DOHH2 (cell line): ENCODE results near the gene HLF.

Source experiments
- EZH2phosphoT487 ChIP-seq: fragments of 200-600 bp; sonication (generic); IDR thresholded peaks from 2 replicates; pipeline ENCODE4 v1.6.1; 2017; ENCODE audit warnings: borderline replicate concordance, mild to moderate bottlenecking, antibody characterized with exemption, low read length, moderate library complexity, mixed read lengths
- TF ChIP-seq, protein P1 (sequence below): fragments of 200-600 bp; sonication (generic); IDR thresholded peaks from one replicate; pipeline ENCODE4 v1.5.1; 2014; ENCODE audit warnings: antibody characterized with exemption, mild to moderate bottlenecking, low read depth, low read length; ENCODE audit not compliant: poor library complexity, severe bottlenecking

DNA sequence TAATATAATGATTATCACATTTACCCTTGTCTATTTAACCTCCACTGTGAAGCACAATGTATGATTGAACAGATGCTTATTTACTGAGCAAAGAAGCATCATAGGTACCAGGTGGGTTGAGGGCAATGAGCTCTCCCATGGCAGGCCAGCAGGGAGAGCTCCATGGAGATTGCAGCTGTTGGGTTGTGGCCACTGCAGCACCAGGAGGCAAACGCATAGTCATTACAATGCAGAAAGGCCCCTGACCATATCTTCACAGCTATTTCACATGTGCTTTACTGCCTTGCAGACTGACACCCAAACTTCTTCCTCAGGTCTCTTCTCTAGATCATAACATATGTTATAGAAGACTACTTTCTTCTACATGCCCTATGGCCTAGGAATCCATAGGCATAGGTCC is 81.9 kb downstream of the HLF start:
- TF ChIP-seq, protein P1, sequence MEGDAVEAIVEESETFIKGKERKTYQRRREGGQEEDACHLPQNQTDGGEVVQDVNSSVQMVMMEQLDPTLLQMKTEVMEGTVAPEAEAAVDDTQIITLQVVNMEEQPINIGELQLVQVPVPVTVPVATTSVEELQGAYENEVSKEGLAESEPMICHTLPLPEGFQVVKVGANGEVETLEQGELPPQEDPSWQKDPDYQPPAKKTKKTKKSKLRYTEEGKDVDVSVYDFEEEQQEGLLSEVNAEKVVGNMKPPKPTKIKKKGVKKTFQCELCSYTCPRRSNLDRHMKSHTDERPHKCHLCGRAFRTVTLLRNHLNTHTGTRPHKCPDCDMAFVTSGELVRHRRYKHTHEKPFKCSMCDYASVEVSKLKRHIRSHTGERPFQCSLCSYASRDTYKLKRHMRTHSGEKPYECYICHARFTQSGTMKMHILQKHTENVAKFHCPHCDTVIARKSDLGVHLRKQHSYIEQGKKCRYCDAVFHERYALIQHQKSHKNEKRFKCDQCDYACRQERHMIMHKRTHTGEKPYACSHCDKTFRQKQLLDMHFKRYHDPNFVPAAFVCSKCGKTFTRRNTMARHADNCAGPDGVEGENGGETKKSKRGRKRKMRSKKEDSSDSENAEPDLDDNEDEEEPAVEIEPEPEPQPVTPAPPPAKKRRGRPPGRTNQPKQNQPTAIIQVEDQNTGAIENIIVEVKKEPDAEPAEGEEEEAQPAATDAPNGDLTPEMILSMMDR = no peak
- no peak for TF ChIP-seq EZH2phosphoT487
